Measurements from ENCODE around the gene ACOT2. TPM values are rescaled to one million over a fixed set of nuclear protein-coding genes. Genes with fewer than 3 reads are reported as not detected.
A peak's percentile ranks its signal among the peaks of the same experiment; 100 is the strongest.
"Not testable (repeated sequence)": the region's sequence is repeated elsewhere in the genome, so short reads cannot be mapped to it uniquely, and the experiment has no call there.

Gene ACOT2
- total RNA-seq, 6 donors from 2014 or later: 24.0 to 119 (median 46.7) TPM

DNA sequence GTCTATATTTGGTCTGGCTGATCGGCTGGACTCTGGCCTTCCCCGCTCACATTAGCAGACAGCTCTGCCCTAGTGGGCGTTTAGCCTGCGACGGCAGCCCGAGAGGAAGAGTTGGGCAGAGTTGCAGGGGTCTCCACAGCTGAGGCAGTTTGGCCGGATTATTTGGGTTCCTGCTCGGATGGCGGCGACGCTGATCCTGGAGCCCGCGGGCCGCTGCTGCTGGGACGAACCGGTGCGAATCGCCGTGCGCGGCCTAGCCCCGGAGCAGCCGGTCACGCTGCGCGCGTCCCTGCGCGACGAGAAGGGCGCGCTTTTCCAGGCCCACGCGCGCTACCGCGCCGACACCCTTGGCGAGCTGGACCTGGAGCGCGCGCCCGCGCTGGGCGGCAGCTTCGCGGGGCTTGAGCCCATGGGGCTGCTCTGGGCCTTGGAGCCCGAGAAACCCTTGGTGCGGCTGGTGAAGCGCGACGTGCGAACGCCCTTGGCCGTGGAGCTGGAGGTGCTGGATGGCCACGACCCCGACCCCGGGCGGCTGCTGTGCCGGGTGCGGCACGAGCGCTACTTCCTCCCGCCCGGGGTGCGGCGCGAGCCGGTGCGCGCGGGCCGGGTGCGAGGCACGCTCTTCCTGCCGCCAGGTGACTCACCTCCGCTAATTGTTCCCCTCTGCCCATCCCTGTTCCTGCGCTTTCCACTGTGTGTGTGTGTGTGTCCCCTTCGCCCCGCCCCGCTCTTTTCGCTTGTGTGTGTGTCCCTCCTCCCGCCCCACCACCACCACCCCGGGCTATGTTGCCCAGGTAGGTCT is 31.6 kb upstream of the ACOT2 start:
- not testable (repeated sequence) for H3K9me3 ChIP-seq, H3K4me1 ChIP-seq, H3K27me3 ChIP-seq, H3K36me3 ChIP-seq
- Histone ChIP-seq H3K27ac (peak overlapping the region in 3 of 4 donors; percentile 77 to 85 (median 82)), H3K4me3 (peak overlapping the region in 3 of 4 donors; percentile 14 to 52 (median 49))
- no CpG with 5 or more reads among the region's 84 CpGs for WGBS, 2 donors
- ATAC-seq (ENCODE audit: low FRiP score in 2 of 2) (peak; percentile 76 to 83), DNase-seq (peak in 1 of 2 donors; percentile 92)
- TF ChIP-seq POLR2A (IDR thresholded peaks at IDR 0.05): peak in 1 of 4 donors; percentile 28

DNA sequence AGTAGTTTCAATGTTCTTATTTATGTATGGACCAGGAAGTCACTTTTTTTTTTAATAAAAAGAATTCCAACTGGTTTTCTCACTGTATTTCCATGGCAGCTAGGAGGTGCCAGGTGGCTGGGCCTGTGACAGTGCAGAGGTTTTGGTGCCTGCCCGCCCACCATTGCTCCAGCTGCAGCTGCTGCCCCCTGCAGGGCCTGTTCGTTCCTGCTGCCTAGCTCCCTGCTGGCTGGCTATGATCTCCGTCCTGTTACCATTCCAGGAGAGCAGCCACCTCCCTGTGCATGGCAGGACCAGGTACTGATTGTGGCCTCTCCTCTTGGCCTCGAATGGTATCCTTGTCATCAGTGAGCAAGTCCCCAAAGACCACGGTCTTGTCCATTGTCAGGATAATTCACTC is 30.0 kb upstream of the ACOT2 start:
- not testable (repeated sequence) for H3K4me3 ChIP-seq, H3K9me3 ChIP-seq, H3K4me1 ChIP-seq, H3K36me3 ChIP-seq, H3K27ac ChIP-seq, H3K27me3 ChIP-seq
- DNase-seq (peak; percentile 23 to 86), ATAC-seq (ENCODE audit: low FRiP score in 2 of 2) (peak; percentile 84 to 85)
- TF ChIP-seq, protein P1, sequence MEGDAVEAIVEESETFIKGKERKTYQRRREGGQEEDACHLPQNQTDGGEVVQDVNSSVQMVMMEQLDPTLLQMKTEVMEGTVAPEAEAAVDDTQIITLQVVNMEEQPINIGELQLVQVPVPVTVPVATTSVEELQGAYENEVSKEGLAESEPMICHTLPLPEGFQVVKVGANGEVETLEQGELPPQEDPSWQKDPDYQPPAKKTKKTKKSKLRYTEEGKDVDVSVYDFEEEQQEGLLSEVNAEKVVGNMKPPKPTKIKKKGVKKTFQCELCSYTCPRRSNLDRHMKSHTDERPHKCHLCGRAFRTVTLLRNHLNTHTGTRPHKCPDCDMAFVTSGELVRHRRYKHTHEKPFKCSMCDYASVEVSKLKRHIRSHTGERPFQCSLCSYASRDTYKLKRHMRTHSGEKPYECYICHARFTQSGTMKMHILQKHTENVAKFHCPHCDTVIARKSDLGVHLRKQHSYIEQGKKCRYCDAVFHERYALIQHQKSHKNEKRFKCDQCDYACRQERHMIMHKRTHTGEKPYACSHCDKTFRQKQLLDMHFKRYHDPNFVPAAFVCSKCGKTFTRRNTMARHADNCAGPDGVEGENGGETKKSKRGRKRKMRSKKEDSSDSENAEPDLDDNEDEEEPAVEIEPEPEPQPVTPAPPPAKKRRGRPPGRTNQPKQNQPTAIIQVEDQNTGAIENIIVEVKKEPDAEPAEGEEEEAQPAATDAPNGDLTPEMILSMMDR (IDR thresholded peaks at IDR 0.05): peak in 2 of 6 experiments; percentile 32 to 40
- 17% methylated on average over 1 of the region's 5 CpGs; no CpG with 5 or more reads in 1 of the 2 donors for WGBS, 2 donors

DNA sequence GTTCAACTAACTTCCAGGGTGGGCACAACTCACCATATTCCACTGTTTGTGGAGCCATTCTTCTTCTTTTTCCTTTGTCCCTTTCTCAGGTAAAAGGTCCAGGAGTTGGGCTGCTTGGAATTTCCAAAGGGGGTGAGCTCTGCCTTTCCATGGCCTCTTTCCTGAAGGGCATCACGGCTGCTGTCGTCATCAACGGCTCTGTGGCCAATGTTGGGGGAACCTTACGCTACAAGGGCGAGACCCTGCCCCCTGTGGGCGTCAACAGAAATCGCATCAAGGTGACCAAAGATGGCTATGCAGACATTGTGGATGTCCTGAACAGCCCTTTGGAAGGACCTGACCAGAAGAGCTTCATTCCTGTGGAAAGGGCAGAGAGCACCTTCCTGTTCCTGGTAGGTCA is 26.1 kb upstream of the ACOT2 start:
- not testable (repeated sequence) for H3K27ac ChIP-seq; ATAC-seq (ENCODE audit: low FRiP score in 2 of 2); H3K9me3 ChIP-seq; H3K4me3 ChIP-seq; DNase-seq; H3K36me3 ChIP-seq; H3K27me3 ChIP-seq; H3K4me1 ChIP-seq
- WGBS, 2 donors: no CpG with 5 or more reads among the region's 7 CpGs

DNA sequence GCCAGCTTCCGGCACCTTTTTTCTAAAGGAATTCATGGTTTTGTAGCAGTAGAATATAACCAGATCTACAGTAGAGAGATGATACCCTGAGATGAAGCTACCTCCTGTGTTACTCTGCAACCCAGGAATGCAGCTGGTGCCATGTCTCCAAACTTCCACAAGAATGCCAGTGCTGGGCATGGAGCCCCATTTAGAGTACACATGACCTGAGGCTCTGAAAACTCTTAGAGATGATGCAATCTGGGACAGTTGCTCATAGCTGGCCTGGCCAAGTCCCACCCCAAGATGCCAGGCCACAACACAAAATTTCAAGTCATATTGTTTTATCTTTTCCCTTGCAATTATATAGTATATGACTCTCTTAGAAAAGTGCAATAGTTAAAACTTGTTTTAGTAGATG is 23.7 kb upstream of the ACOT2 start:
- not testable (repeated sequence) for ATAC-seq (ENCODE audit: low FRiP score in 2 of 2); H3K27me3 ChIP-seq; H3K27ac ChIP-seq; DNase-seq; H3K4me1 ChIP-seq; H3K9me3 ChIP-seq; H3K4me3 ChIP-seq; H3K36me3 ChIP-seq
- WGBS, 2 donors: no CpG with 5 or more reads among the region's 1 CpG

DNA sequence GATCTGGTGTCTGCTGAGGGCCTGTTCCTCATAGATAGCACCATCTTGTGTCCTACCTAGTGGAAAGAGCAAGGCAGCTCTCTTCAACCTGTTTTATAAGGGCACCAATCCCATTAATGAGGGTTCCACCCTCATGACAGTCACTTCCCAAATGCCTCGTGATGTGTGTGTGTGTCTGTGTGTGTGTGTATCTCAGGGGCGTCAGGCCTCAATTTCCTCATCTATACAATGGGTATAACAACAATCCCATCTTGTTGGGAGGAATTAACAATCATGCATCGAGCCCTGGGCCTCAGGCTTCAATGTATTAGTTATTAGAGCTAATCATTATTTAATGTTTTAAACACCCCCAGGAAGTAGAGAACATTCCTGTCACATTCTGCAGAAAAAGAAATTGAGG is 19.9 kb upstream of the ACOT2 start:
- H3K27me3 ChIP-seq; H3K4me3 ChIP-seq; H3K9me3 ChIP-seq; ATAC-seq (ENCODE audit: low FRiP score in 2 of 2); DNase-seq; H3K4me1 ChIP-seq; H3K27ac ChIP-seq; H3K36me3 ChIP-seq: not testable (repeated sequence)
- 100% methylated on average over 2 of the region's 3 CpGs; no CpG with 5 or more reads in 1 of the 2 donors for WGBS, 2 donors

DNA sequence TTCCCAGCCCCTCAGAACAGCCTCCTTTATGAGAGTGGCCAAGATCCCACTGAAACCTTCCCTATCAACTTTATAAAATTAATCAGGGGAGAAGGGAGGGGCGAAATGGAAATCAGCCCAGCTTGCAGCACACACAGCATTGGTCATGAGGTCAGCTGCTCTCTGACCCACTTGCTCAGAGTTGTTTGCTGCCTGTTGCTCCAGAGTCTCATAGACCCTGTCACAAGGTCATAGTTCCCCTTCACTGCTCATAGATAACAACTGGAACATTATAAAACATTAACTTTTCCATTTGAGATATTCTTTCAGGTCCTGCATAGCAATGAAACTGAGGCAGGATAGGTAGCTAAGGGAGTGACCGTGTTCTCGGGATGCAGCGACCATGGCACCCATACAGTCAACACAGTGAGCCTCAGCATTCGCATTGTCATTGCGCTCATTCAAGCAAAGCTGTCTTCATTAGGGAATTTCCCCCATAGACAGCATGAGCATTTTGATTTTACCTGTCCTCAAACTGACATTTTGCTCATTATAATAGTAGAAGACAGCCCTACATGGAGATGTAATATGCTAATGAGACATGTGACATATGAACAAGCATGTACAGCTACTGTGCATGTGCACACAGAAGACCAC is 19.0 kb upstream of the ACOT2 start:
- H3K27ac ChIP-seq, H3K4me1 ChIP-seq, H3K36me3 ChIP-seq, H3K9me3 ChIP-seq, H3K27me3 ChIP-seq, H3K4me3 ChIP-seq, DNase-seq: not testable (repeated sequence)
- 90% methylated on average over 2 of the region's 6 CpGs; no CpG with 5 or more reads in 1 of the 2 donors for WGBS, 2 donors
- ATAC-seq (ENCODE audit: low FRiP score in 2 of 2): peak in 1 of 2 donors; percentile 67

DNA sequence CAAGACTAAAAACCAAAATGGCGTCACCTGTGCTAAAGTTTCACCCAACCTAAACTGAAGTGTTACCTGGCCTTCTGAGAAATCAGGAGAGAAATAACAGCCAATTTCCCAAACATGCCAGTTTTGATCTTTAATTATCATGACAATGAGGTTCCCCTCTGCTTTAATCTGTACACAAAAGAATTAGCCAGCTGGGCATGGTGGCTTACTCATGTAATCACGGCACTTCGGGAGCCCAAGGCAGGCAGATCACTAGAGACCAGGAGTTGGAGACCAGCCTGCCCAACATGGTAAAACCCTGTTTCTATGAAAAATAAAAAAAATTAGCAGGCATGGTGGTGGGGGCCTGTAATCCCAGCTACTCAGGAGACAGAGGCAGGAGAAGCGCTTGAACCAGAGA is 15.2 kb upstream of the ACOT2 start:
- TF ChIP-seq, protein P1 (IDR thresholded peaks at IDR 0.05): no peak
- no peak for TF ChIP-seq POLR2AphosphoS5 (IDR thresholded peaks at IDR 0.05)
- TF ChIP-seq EP300 (IDR thresholded peaks at IDR 0.05): no peak
- TF ChIP-seq POLR2A (IDR thresholded peaks at IDR 0.05): no peak
- no CpG with 5 or more reads among the region's 4 CpGs for WGBS, 2 donors
- Histone ChIP-seq H3K27ac (no peak overlapping the region), H3K36me3 (no peaks in the 10 kb centered on the region), H3K27me3 (no peaks in the 10 kb centered on the region), H3K4me1 (no peaks in the 10 kb centered on the region), H3K9me3 (no peaks in the 10 kb centered on the region), H3K4me3 (no peak overlapping the region)
- DNase-seq: no peak
- ATAC-seq (ENCODE audit: low FRiP score in 2 of 2): no peak

DNA sequence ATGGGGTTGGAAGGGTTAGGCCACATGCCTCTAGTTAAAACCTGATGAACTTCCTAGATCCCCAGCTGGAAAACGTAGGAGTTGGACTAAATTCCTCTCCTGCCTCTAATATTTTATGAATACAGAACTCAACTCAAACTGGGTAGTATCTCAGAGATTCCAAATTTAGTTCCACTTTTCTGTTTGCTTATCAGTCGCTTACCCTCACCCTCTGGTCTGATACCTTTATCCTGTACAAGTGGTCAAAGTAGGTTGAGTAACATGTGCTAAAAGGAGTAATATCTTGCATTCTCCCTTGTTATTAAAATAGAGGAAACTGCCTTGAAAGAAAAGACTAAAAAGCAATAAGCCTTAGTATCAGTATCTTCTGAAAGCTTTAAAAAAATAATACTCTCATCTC is 11.8 kb upstream of the ACOT2 start:
- DNase-seq; H3K27ac ChIP-seq; H3K4me3 ChIP-seq; H3K36me3 ChIP-seq; H3K4me1 ChIP-seq; H3K27me3 ChIP-seq; H3K9me3 ChIP-seq; ATAC-seq (ENCODE audit: low FRiP score in 2 of 2): not testable (repeated sequence)
- WGBS, 2 donors: no CpG with 5 or more reads among the region's 2 CpGs

DNA sequence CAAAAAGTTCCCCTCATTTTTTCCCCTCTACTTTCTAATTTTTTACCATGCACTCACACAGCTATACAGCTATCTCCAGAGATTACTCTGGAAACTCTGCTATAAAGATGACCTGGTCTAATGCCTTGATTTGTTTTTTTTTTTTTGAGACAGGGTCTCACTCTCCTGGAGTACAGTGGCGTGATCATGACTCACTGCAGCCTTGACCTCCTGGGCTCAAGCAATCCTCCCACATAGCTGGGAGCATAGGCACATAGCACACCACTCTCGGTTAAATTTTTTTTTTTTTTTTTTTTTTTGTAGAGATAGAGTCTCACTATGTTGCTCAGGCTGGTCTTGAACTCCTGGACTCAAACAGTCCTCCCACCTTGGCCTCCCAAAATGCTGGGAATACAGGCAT is 10.8 kb upstream of the ACOT2 start:
- WGBS, 2 donors: 100% methylated on average over 2 of the region's 2 CpGs; no CpG with 5 or more reads in 1 of the 2 donors
- not testable (repeated sequence) for H3K36me3 ChIP-seq; ATAC-seq (ENCODE audit: low FRiP score in 2 of 2); H3K4me1 ChIP-seq; H3K4me3 ChIP-seq; H3K27ac ChIP-seq; DNase-seq; H3K9me3 ChIP-seq; H3K27me3 ChIP-seq

DNA sequence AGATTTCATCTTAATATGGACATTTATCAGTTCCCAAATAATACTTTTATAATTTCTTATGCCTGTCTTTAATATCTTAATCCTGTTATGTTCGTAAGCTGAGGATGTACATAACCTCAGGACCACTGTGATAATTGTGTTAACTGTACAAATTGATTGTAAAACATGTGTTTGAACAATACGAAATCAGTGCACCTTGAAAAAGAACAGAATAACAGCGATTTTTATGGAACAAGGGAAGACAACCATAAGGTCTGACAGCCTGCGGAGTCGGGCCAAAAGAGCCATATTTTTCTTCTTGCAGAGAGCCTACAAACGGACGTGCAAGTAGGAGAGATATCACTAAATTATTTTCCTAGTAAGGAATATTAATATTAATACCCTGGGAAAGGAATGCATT is 6.8 kb upstream of the ACOT2 start:
- 95 to 96% methylated on average over 7 of the region's 7 CpGs for WGBS, 2 donors
- not testable (repeated sequence) for ATAC-seq (ENCODE audit: low FRiP score in 2 of 2); H3K9me3 ChIP-seq; H3K27ac ChIP-seq; H3K36me3 ChIP-seq; H3K4me3 ChIP-seq; DNase-seq; H3K27me3 ChIP-seq
- H3K4me1 ChIP-seq: peaks cover 0 to 12% (median 4%) of the 10 kb centered on the region in 4 donors

All from upper lobe of left lung (tissue), 6 donors.